Measurements from ENCODE around the gene TMEM243. TPM values are rescaled to one million over a fixed set of nuclear protein-coding genes. Genes with fewer than 3 reads are reported as not detected.

TMEM243 gene
- total and polyA plus RNA-seq, 2 donors (not counting 1 experiment from before 2014, with no cell fraction given): 161 to 164 TPM

DNA sequence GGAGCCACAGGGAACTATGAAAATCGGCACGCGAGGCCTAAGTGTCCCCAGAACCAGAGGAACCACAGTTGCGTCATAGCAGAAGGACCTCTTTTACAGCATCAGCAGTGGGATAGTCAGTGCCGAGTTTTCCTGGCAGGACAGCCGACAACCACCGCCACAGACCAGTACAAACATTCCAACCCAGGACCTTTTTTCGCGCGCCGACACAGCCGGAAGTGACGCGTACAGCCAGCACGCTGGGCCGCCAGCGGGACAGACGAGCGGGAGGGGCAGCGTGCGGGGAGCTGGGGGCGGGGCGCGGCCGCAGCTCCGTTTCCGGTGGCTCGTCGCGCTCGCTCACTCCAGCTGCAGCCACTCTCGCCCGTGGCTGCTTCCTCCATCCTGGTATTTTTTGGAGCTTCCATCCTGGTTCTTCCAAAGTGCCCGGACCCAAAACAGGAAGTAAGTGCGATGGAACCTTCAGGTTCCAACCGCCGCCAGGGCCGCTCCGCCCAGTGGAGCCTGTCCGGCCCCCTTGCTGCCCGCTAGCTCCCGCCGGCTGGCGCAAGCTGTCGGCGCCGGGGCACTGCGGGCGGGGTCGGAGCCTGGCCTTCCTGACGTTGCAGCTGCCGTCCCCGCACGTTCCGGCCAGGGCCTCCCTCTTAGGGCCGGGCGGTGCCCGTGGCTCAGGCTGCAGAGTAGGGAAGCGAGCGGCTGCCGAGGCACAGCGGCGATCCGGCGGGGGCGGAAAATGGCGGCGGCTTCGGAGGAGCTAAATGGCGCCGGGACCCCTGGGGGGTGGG lies 67.2 kb downstream of the TMEM243 start, which contains the start of gene DMTF1:
Gene DMTF1, plus strand, starts transcription at position 342 of the 785 bp plus-strand sequence. CDS start 12,489 bp downstream, outside the sequence.
- H2AFZ ChIP-seq (ENCODE audit: insufficient read depth, low read depth, low read length, poor library complexity, severe bottlenecking): peak within 1 kb of the TSS; percentile 100
- CTCF ChIA-PET: interaction anchor here (0.9 to 2.7 kb wide), 14 partner anchors 20 to 234 kb away, joined by 3 to 13 read pairs (median 5); partner anchors contain the start of genes ELAPOR2 and TMEM243
- H3K36me3 ChIP-seq (replicated peaks in 1 of 2; ENCODE audit: control extremely low read depth in 1 of 2, control insufficient read depth in 1 of 2, extremely low read depth in 1 of 2, insufficient read depth in 2 of 2, low read length in 1 of 2): peaks cover 0 to 3% of the 10 kb centered on the region in 2 experiments
- POLR2A ChIA-PET: interaction anchor here (0.6 to 3.4 kb wide), 11 partner anchors 8 to 124 kb away, joined by 3 to 58 read pairs (median 3); partner anchors contain the start of genes ELAPOR2 and TMEM243
- H3K9ac ChIP-seq (ENCODE audit: low read length): peak within 1 kb of the TSS; percentile 97
- peak within 1 kb of the TSS; percentile 75 to 97 (median 88) for H3K4me3 ChIP-seq (ENCODE audit: control extremely low read depth in 1 of 5, extremely low read depth in 1 of 5, insufficient read depth in 1 of 5, low read depth in 2 of 5, low read length in 4 of 5)
- H3K9me3 ChIP-seq (ENCODE audit: control extremely low read depth in 1 of 3, control insufficient read depth in 2 of 3, insufficient read depth in 1 of 3, low read length in 2 of 3): no peaks in the 10 kb centered on the region
- peak within 1 kb of the TSS; percentile 87 to 99 for H3K27ac ChIP-seq (ENCODE audit: low read length in 2 of 2)
- intact Hi-C loops (cut with micrococcal nuclease): loop anchor here (1.0 to 10.0 kb wide), 6 partner anchors 68 to 1070 kb away; partner anchors contain the start of genes ABCB4, CROT, DBF4 and ELAPOR2
- DNase-seq (peak; percentile 94), ATAC-seq (ENCODE audit: low read depth) (peak; percentile 83)
- peak within 1 kb of the TSS; percentile 83 for H3K4me2 ChIP-seq (replicated peaks; ENCODE audit: low read depth, low read length, poor library complexity, severe bottlenecking)
- no peaks in the 10 kb centered on the region for H3K27me3 ChIP-seq (replicated peaks in 1 of 4; ENCODE audit: control extremely low read depth in 1 of 4, control insufficient read depth in 3 of 4, insufficient read depth in 4 of 4, low read length in 3 of 4)
- peaks cover 21% of the 10 kb centered on the region for H4K20me1 ChIP-seq (ENCODE audit: control insufficient read depth, insufficient read depth, low read length, poor library complexity, severe bottlenecking)
- H3K4me3 Mint-ChIP-seq: peak within 1 kb of the TSS; percentile 88
- H3K4me1 ChIP-seq (ENCODE audit: control insufficient read depth in 2 of 2, insufficient read depth in 2 of 2, low read length in 2 of 2): peaks cover 27 to 46% of the 10 kb centered on the region in 2 donors
- peaks cover 51% of the 10 kb centered on the region for H3K79me2 ChIP-seq (ENCODE audit: control insufficient read depth, insufficient read depth, low read length)
- no peaks in the 10 kb centered on the region for H3K27me3 Mint-ChIP-seq
- no peaks in the 10 kb centered on the region for H3K9me3 Mint-ChIP-seq (ENCODE audit: insufficient read depth)
- H3K4me1 Mint-ChIP-seq: peaks cover 47% of the 10 kb centered on the region
- WGBS (ENCODE audit: insufficient coverage): under 1% methylated on average over 71 of the region's 71 CpGs
- TF ChIP-seq EZH2 (IDR thresholded peaks at IDR 0.05; ENCODE audit: borderline replicate concordance, insufficient read depth, low read depth, low read length, poor library complexity, severe bottlenecking): no peak
- TF ChIP-seq, protein P1, sequence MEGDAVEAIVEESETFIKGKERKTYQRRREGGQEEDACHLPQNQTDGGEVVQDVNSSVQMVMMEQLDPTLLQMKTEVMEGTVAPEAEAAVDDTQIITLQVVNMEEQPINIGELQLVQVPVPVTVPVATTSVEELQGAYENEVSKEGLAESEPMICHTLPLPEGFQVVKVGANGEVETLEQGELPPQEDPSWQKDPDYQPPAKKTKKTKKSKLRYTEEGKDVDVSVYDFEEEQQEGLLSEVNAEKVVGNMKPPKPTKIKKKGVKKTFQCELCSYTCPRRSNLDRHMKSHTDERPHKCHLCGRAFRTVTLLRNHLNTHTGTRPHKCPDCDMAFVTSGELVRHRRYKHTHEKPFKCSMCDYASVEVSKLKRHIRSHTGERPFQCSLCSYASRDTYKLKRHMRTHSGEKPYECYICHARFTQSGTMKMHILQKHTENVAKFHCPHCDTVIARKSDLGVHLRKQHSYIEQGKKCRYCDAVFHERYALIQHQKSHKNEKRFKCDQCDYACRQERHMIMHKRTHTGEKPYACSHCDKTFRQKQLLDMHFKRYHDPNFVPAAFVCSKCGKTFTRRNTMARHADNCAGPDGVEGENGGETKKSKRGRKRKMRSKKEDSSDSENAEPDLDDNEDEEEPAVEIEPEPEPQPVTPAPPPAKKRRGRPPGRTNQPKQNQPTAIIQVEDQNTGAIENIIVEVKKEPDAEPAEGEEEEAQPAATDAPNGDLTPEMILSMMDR (IDR thresholded peaks at IDR 0.05): no peak
- H3K27ac Mint-ChIP-seq: peak within 1 kb of the TSS; percentile 91
